ENCODE measurements around the gene ZSCAN4. TPM values are rescaled to one million over a fixed set of nuclear protein-coding genes. Genes with fewer than 3 reads are reported as not detected.

Gene ZSCAN4
- total RNA-seq, 4 donors from 2014 or later = not detected

DNA sequence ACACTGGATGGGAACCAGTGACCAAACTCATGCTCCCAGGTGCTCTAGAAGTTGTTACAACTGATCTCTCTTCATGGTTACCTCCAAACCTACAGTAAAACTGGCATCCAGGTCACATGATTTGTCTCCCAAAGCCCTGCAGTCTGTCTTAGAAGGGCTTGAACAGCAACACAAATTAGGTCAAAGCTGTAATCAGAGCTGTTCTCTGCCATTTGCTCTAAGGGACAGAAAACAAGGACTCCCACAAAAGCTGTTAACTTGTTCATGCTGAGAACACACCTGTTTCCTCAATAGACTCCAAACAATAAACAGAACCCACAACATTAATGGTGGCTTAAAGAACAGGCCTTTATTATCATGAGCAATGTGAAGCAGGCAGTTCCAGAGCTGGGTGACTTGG is 50.7 kb downstream of the ZSCAN4 start:
- Histone ChIP-seq H3K9me3 (peaks cover 0 to 46% (median 12%) of the 10 kb centered on the region in 4 donors), H3K36me3 (peaks cover 0 to 37% (median 6%) of the 10 kb centered on the region in 3 donors)

DNA sequence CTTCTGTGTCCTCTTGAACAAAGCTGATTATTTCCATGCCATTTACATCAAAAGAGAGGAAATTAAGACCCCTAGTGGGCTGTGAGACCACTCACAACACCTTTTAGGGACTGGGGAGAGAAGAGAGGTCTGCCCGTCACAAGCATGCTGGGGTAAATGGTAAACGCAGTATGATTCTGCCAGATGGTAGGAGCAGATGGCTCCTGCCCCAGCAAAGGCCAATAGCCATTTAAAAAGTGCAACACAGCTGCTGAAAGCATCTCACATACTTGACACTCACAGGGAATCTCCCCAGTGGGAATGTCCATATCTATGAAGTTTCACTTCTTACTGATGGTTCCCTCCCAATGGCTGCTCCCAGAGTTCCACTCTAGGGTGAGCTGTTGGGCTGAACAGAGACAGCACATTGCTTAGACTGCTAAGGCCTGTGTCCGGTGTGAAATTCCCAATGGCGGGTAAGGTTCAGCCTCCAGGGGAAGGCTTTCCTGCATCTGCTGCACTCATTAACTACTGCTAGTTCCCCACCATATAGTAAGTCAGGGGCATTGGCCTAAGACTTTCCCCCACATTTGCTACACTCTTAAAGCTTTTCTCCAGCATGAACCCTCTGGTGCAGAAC is 51.3 kb downstream of the ZSCAN4 start:
- peaks cover 0 to 37% (median 6%) of the 10 kb centered on the region in 3 donors for H3K36me3 ChIP-seq
- no peaks in the 10 kb centered on the region for H3K27me3 ChIP-seq
- TF ChIP-seq CTCF (IDR thresholded peaks at IDR 0.05) (no peak), POLR2A (IDR thresholded peaks at IDR 0.05) (no peak)
- H3K9me3 ChIP-seq = peaks cover 0 to 41% (median 12%) of the 10 kb centered on the region in 4 donors
- no peak overlapping the region for H3K27ac ChIP-seq
- H3K4me1 ChIP-seq = no peaks in the 10 kb centered on the region
- DNase-seq = no peak
- no peak overlapping the region for H3K4me3 ChIP-seq

More for the DNA sequence above, 50.7 kb downstream of the ZSCAN4 start:
- H3K27me3 ChIP-seq = no peaks in the 10 kb centered on the region
- H3K4me1 ChIP-seq = no peaks in the 10 kb centered on the region
- H3K4me3 ChIP-seq = no peak overlapping the region
- H3K27ac ChIP-seq = no peak overlapping the region
- no peak for TF ChIP-seq CTCF (IDR thresholded peaks at IDR 0.05)
- TF ChIP-seq POLR2A (IDR thresholded peaks at IDR 0.05) = no peak
- DNase-seq = no peak

GRCh38 chr19:57720878-57721277 is 52.1 kb downstream of the ZSCAN4 start:
- TF ChIP-seq CTCF (IDR thresholded peaks at IDR 0.05) = no peak
- TF ChIP-seq POLR2A (IDR thresholded peaks at IDR 0.05) = no peak
- no peak for DNase-seq
- H3K4me3 ChIP-seq = no peak overlapping the region
- no peak overlapping the region for H3K27ac ChIP-seq
- peaks cover 0 to 47% (median 12%) of the 10 kb centered on the region in 4 donors for H3K9me3 ChIP-seq
- H3K36me3 ChIP-seq = peaks cover 0 to 37% (median 6%) of the 10 kb centered on the region in 3 donors
- H3K27me3 ChIP-seq = no peaks in the 10 kb centered on the region
- H3K4me1 ChIP-seq = no peaks in the 10 kb centered on the region

Other genes with a start within 250 kb of the ZSCAN4 start
- 10 to 100 TPM in 2 of 4 donors, 1 to 10 TPM in 2; 5.7 to 12.8 (median 10.6) TPM for gene ZNF749, start 233.6 kb upstream of the ZSCAN4 start, total RNA-seq
- gene VN1R1, start 211.8 kb upstream of the ZSCAN4 start, total RNA-seq = 1 to 10 TPM in 1 of 4 donors, not detected in 3; 1.1 TPM
- 10 to 100 TPM in 2 of 4 donors, 1 to 10 TPM in 2; 4.0 to 32.2 (median 12.0) TPM for gene ZNF772, start 191.4 kb upstream of the ZSCAN4 start, total RNA-seq
- 10 to 100 TPM in 1 of 4 donors, 1 to 10 TPM in 2, under 1 TPM in 1; 0.83 to 16.7 (median 5.4) TPM for gene ZNF419, start 181.2 kb upstream of the ZSCAN4 start, total RNA-seq
- gene ZNF773, start 169.0 kb upstream of the ZSCAN4 start, total RNA-seq = 10 to 100 TPM in 1 of 4 donors, 1 to 10 TPM in 3; 6.3 to 10.7 (median 9.7) TPM
- gene ZNF549, start 141.6 kb upstream of the ZSCAN4 start, total RNA-seq = 1 to 10 TPM; 4.0 to 7.4 (median 4.7) TPM
- 10 to 100 TPM in 2 of 4 donors, 1 to 10 TPM in 2; 5.4 to 17.4 (median 12.3) TPM for gene ZNF550, start 109.1 kb upstream of the ZSCAN4 start, total RNA-seq
- 1 to 10 TPM; 1.9 to 5.8 (median 2.9) TPM for gene ZNF416, start 90.0 kb upstream of the ZSCAN4 start, total RNA-seq
- gene ZIK1, start 84.8 kb upstream of the ZSCAN4 start, total RNA-seq = 1 to 10 TPM in 3 of 4 donors, under 1 TPM in 1; 0.54 to 6.6 (median 1.9) TPM
- gene ZNF530, start 69.0 kb upstream of the ZSCAN4 start, total RNA-seq = 1 to 10 TPM in 3 of 4 donors, under 1 TPM in 1; 0.76 to 4.1 (median 1.8) TPM
- gene ZNF134, start 54.7 kb upstream of the ZSCAN4 start, total RNA-seq = 10 to 100 TPM in 2 of 4 donors, 1 to 10 TPM in 2; 9.6 to 18.9 (median 12.8) TPM
- 10 to 100 TPM in 3 of 4 donors, 1 to 10 TPM in 1; 8.8 to 20.6 (median 16.8) TPM for gene ZNF211, start 35.8 kb upstream of the ZSCAN4 start, total RNA-seq
- 10 to 100 TPM in 3 of 4 donors, 1 to 10 TPM in 1; 9.1 to 17.9 (median 12.5) TPM for gene ZNF551, start 13.0 kb downstream of the ZSCAN4 start, total RNA-seq
- 1 to 10 TPM in 2 of 4 donors, under 1 TPM in 2; 0.57 to 5.0 (median 1.3) TPM for gene ZNF154, start 40.3 kb downstream of the ZSCAN4 start, total RNA-seq
- 1 to 10 TPM; 2.6 to 5.0 (median 3.7) TPM for gene ZNF671, start 58.7 kb downstream of the ZSCAN4 start, total RNA-seq
- gene ZNF776, start 77.9 kb downstream of the ZSCAN4 start, total RNA-seq = 10 to 100 TPM; 11.3 to 25.6 (median 15.8) TPM
- 10 to 100 TPM; 14.2 to 39.6 (median 23.8) TPM for gene ZNF586, start 100.7 kb downstream of the ZSCAN4 start, total RNA-seq
- 10 to 100 TPM in 3 of 4 donors, 1 to 10 TPM in 1; 7.4 to 49.2 (median 37.4) TPM for gene ZNF552, start 146.0 kb downstream of the ZSCAN4 start, total RNA-seq
- gene ZNF587B, start 161.4 kb downstream of the ZSCAN4 start, total RNA-seq = 10 to 100 TPM; 19.3 to 32.4 (median 25.0) TPM
- 10 to 100 TPM; 35.7 to 74.7 (median 62.8) TPM for gene ZNF587, start 180.9 kb downstream of the ZSCAN4 start, total RNA-seq
- gene ZNF814, start 220.1 kb downstream of the ZSCAN4 start, total RNA-seq = 10 to 100 TPM; 15.9 to 49.5 (median 30.8) TPM
- 10 to 100 TPM; 13.5 to 54.5 (median 19.0) TPM for gene ZNF417, start 247.7 kb downstream of the ZSCAN4 start, total RNA-seq